Mammary epithelial cell (primary cell): Measurements from ENCODE around the gene NXPH3.

Source experiments
- EZH2 ChIP-seq: IDR thresholded peaks from 2 replicates; pipeline ENCODE4 v1.6.1; 2012; ENCODE audit warnings: low read length, inconsistent platforms, borderline replicate concordance
- TF ChIP-seq, protein P1 (sequence below), 2 donors: IDR thresholded peaks in 1 of 2; conservative IDR thresholded peaks in 1 of 2; 2 replicates each; pipeline ENCODE4 v1.5.1; 2011 to 2012; ENCODE audit warnings: inconsistent platforms in 2 of 2, low read length in 2 of 2, mild to moderate bottlenecking in 2 of 2, control low read depth in 1 of 2, low read depth in 1 of 2; ENCODE audit not compliant: insufficient read depth in 1 of 2; ENCODE audit errors: extremely low read depth in 1 of 2

DNA sequence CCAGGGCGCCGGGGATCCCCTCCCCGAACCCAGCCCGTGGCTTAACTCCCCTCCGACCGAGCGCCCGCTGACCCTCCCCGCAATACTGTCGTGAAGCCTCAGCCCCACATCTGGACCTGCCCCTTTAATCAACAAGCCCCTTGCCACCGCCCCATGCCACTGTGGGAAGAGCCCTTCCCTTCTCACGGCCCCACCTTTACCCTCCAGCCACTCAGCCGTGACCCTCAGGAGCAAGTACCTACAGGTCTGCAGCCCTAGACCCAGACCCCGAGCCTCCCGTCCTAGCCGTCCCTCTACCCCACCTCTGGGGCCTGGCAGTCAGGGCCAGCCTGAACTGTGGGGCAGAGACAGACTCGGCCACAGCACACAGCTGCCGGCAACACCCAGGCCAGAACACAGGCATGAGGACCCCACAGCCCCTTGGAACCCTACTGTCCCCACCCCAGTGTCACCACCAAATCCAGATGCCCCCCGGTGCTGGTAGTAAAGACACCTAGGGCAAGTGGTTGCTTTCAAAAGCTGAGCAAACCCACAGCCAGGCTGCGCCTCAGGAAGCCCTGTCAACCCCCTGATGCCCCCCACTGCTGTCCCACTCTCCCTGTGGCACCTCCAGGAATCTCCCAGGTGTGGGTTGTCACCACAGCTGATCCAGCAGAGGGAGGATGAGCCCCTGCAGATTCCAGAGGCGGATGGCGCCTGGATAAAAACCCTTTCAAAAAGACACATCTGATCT is 1.4 kb downstream of the NXPH3 start:
- TF ChIP-seq, protein P1, sequence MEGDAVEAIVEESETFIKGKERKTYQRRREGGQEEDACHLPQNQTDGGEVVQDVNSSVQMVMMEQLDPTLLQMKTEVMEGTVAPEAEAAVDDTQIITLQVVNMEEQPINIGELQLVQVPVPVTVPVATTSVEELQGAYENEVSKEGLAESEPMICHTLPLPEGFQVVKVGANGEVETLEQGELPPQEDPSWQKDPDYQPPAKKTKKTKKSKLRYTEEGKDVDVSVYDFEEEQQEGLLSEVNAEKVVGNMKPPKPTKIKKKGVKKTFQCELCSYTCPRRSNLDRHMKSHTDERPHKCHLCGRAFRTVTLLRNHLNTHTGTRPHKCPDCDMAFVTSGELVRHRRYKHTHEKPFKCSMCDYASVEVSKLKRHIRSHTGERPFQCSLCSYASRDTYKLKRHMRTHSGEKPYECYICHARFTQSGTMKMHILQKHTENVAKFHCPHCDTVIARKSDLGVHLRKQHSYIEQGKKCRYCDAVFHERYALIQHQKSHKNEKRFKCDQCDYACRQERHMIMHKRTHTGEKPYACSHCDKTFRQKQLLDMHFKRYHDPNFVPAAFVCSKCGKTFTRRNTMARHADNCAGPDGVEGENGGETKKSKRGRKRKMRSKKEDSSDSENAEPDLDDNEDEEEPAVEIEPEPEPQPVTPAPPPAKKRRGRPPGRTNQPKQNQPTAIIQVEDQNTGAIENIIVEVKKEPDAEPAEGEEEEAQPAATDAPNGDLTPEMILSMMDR (conservative IDR thresholded peaks at IDR 0.05 in 1 of 2, IDR thresholded peaks at IDR 0.05 in 1 of 2; ENCODE audit: extremely low read depth in 1 of 2, insufficient read depth in 1 of 2, low read depth in 1 of 2, low read length in 2 of 2): no peak
- TF ChIP-seq EZH2: peak; percentile 29
